ENCODE data around the gene UBQLN1. TPM values are rescaled to one million over a fixed set of nuclear protein-coding genes. Genes with fewer than 3 reads are reported as not detected.

Gene UBQLN1
- total and polyA plus RNA-seq, 3 donors from 2014 or later, result 86.5 to 147 (median 146) TPM

- no peaks in the 10 kb centered on the region for H3K27me3 ChIP-seq
- 61% methylated on average over 4 of the region's 4 CpGs; no CpG with 5 or more reads in 1 of the 2 donors for WGBS, 2 donors
- TF ChIP-seq POLR2A (IDR thresholded peaks at IDR 0.05), result no peak
- TF ChIP-seq CTCF (IDR thresholded peaks at IDR 0.05), result no peak
- intact Hi-C loops (cut with DNase I; ENCODE audit: low total_unique reads), result no loop called here
- no peak overlapping the region for H3K4me3 ChIP-seq
- H3K9me3 ChIP-seq, result no peaks in the 10 kb centered on the region
- no peaks in the 10 kb centered on the region for H3K36me3 ChIP-seq (ENCODE audit: low read depth, missing control alignments)
- no peak overlapping the region for H3K27ac ChIP-seq
- DNase-seq, result no peak
- no peaks in the 10 kb centered on the region for H3K4me1 ChIP-seq
These were observed 65.0 kb downstream of the UBQLN1 start for GRCh38 chr9:83642793-83643192.

GRCh38 chr9:83639266-83639665 is 68.5 kb downstream of the UBQLN1 start:
- DNase-seq, result no peak
- intact Hi-C loops (cut with DNase I; ENCODE audit: low total_unique reads), result no loop called here
- whole genome bisulfite sequencing, 2 donors, result 68 to 72% methylated on average over 1 of the region's 1 CpG

GRCh38 chr9:83637389-83637788 is 70.4 kb downstream of the UBQLN1 start:
- H3K4me1 ChIP-seq, result no peaks in the 10 kb centered on the region
- no peak for DNase-seq
- no peak overlapping the region for H3K4me3 ChIP-seq
- H3K27ac ChIP-seq, result no peak overlapping the region
- H3K36me3 ChIP-seq (ENCODE audit: low read depth, missing control alignments), result no peaks in the 10 kb centered on the region
- TF ChIP-seq POLR2A (IDR thresholded peaks at IDR 0.05), result no peak
- no peak for TF ChIP-seq CTCF (IDR thresholded peaks at IDR 0.05)
- no peaks in the 10 kb centered on the region for H3K9me3 ChIP-seq
- no peaks in the 10 kb centered on the region for H3K27me3 ChIP-seq
- intact Hi-C loops (cut with DNase I; ENCODE audit: low total_unique reads), result no loop called here
- WGBS, 2 donors, result 33 to 53% methylated on average over 1 of the region's 1 CpG

More at GRCh38 chr9:83639266-83639665, 68.5 kb downstream of the UBQLN1 start:
- Histone ChIP-seq H3K36me3 (ENCODE audit: low read depth, missing control alignments) (no peaks in the 10 kb centered on the region), H3K4me1 (no peaks in the 10 kb centered on the region), H3K27me3 (no peaks in the 10 kb centered on the region), H3K27ac (no peak overlapping the region), H3K4me3 (no peak overlapping the region), H3K9me3 (no peaks in the 10 kb centered on the region)
- TF ChIP-seq CTCF (IDR thresholded peaks at IDR 0.05), result no peak
- TF ChIP-seq POLR2A (IDR thresholded peaks at IDR 0.05), result no peak

GRCh38 chr9:83636813-83637212 is 70.9 kb downstream of the UBQLN1 start:
- no peak for DNase-seq
- H3K9me3 ChIP-seq, result no peaks in the 10 kb centered on the region
- TF ChIP-seq CTCF (IDR thresholded peaks at IDR 0.05) (no peak), POLR2A (IDR thresholded peaks at IDR 0.05) (no peak)
- intact Hi-C loops (cut with DNase I; ENCODE audit: low total_unique reads), result no loop called here
- H3K4me3 ChIP-seq, result no peak overlapping the region
- H3K27ac ChIP-seq, result no peak overlapping the region
- no peaks in the 10 kb centered on the region for H3K27me3 ChIP-seq
- no peaks in the 10 kb centered on the region for H3K36me3 ChIP-seq (ENCODE audit: low read depth, missing control alignments)
- no peaks in the 10 kb centered on the region for H3K4me1 ChIP-seq

- Histone ChIP-seq H3K27me3 (no peaks in the 10 kb centered on the region), H3K27ac (no peak overlapping the region), H3K4me3 (no peak overlapping the region), H3K36me3 (ENCODE audit: low read depth, missing control alignments) (no peaks in the 10 kb centered on the region), H3K9me3 (no peaks in the 10 kb centered on the region), H3K4me1 (no peaks in the 10 kb centered on the region)
- DNase-seq, result no peak
- 91 to 100% methylated on average over 2 of the region's 2 CpGs for WGBS, 2 donors
- TF ChIP-seq CTCF (IDR thresholded peaks at IDR 0.05) (no peak), POLR2A (IDR thresholded peaks at IDR 0.05) (no peak)
- intact Hi-C loops (cut with DNase I; ENCODE audit: low total_unique reads), result no loop called here
These were observed 74.1 kb downstream of the UBQLN1 start for GRCh38 chr9:83633676-83634075.

Measured in testis (tissue), 3 donors.